ENCODE results near the gene MAST4. TPM values are rescaled to one million over a fixed set of nuclear protein-coding genes. Genes with fewer than 3 reads are reported as not detected.

MAST4 gene
- total and polyA plus RNA-seq, 2 of the 4 experiments (the other 2 are of a cell fraction): 4.8 to 6.8 TPM

DNA sequence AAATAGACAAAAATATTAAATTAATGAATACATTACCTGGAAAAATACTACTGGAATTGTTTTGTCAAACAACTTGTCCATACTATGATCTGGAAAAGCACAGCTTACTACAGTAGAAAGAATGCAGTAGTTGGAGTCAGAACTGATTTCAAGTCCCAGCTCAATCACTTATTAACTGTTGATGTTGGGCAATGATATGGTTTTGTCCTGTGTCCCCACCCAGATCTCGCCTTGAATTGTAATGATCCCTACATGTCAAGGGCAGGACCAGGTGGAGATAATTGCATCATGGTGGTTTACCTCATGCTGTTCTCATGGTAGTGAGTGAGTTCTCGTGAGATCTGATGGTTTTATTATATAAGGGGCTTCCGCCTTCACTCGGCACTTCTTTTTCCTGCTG lies 352.9 kb downstream of the MAST4 start:
- Histone ChIP-seq H2BK120ac (ENCODE audit: low read depth, low read length) (no peak overlapping the region), H3K4me3 (ENCODE audit: insufficient read depth, low read depth, low read length) (no peak overlapping the region), H4K91ac (ENCODE audit: insufficient read depth, low read depth, low read length) (no peak overlapping the region), H4K8ac (ENCODE audit: low read depth in 2 of 2, low read length in 2 of 2) (no peak overlapping the region), H3K9me1 (ENCODE audit: insufficient read depth, low read length) (no peaks in the 10 kb centered on the region), H2BK15ac (ENCODE audit: low read depth, low read length) (no peak overlapping the region), H3K4me1 (ENCODE audit: control insufficient read depth, insufficient read depth, low read length) (no peaks in the 10 kb centered on the region), H2BK20ac (ENCODE audit: low read depth, low read length) (no peak overlapping the region), H3K18ac (ENCODE audit: low read depth, low read length) (no peak overlapping the region), H3K36me3 (ENCODE audit: control insufficient read depth, insufficient read depth, low read length) (no peaks in the 10 kb centered on the region), H3K9me3 (ENCODE audit: control insufficient read depth, insufficient read depth, low read length) (no peaks in the 10 kb centered on the region), H3K79me1 (ENCODE audit: low read depth in 1 of 2, low read length in 2 of 2) (no peaks in the 10 kb centered on the region), H3K9ac (ENCODE audit: low read depth, low read length) (no peak overlapping the region), H3K4ac (ENCODE audit: low read depth, low read length) (no peak overlapping the region), H4K20me1 (ENCODE audit: insufficient read depth, low read length) (no peaks in the 10 kb centered on the region), H2AFZ (replicated peaks; ENCODE audit: low read length, poor library complexity) (no peak overlapping the region), H3K23ac (ENCODE audit: low read depth, low read length) (no peak overlapping the region), H2AK9ac (replicated peaks; ENCODE audit: low read depth, low read length, poor library complexity) (no peak overlapping the region), H3K56ac (ENCODE audit: extremely low read depth, insufficient read depth, low read length) (no peak overlapping the region), H3K14ac (replicated peaks; ENCODE audit: low read depth, low read length) (no peak overlapping the region), H2BK5ac (ENCODE audit: low read depth, low read length, poor library complexity, severe bottlenecking) (no peak overlapping the region), H2AK5ac (ENCODE audit: low read depth, low read length) (no peak overlapping the region), H3K27me3 (ENCODE audit: control insufficient read depth, insufficient read depth, low read length) (no peaks in the 10 kb centered on the region), H3K4me2 (ENCODE audit: low read depth, low read length) (no peak overlapping the region), H4K5ac (ENCODE audit: low read depth, low read length) (no peak overlapping the region), H3K27ac (ENCODE audit: insufficient read depth, low read length) (no peak overlapping the region)
- BruUV-seq (replicated peaks): no TSS peak
- ATAC-seq (ENCODE audit: low read depth): no peak
- ChIA-PET CTCF (interaction anchor here (0.6 kb wide), 1 partner anchor 342 kb away, joined by 6 read pairs; no protein-coding TSS in a partner anchor), POLR2A (ENCODE audit: unreplicated experiment) (no interaction called here)
- no CpG with 5 or more reads among the region's 4 CpGs for WGBS, 2 experiments (ENCODE audit: extremely low coverage in 2 of 2, insufficient read length in 1 of 2)
- intact Hi-C loops (cut with micrococcal nuclease): no loop called here
- no peak for DNase-seq
- dilution Hi-C loops (cut with HindIII; ENCODE audit: low sequenced_read_pairs, unreplicated experiment): no loop called here
- TF ChIP-seq, protein P1, sequence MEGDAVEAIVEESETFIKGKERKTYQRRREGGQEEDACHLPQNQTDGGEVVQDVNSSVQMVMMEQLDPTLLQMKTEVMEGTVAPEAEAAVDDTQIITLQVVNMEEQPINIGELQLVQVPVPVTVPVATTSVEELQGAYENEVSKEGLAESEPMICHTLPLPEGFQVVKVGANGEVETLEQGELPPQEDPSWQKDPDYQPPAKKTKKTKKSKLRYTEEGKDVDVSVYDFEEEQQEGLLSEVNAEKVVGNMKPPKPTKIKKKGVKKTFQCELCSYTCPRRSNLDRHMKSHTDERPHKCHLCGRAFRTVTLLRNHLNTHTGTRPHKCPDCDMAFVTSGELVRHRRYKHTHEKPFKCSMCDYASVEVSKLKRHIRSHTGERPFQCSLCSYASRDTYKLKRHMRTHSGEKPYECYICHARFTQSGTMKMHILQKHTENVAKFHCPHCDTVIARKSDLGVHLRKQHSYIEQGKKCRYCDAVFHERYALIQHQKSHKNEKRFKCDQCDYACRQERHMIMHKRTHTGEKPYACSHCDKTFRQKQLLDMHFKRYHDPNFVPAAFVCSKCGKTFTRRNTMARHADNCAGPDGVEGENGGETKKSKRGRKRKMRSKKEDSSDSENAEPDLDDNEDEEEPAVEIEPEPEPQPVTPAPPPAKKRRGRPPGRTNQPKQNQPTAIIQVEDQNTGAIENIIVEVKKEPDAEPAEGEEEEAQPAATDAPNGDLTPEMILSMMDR (conservative IDR thresholded peaks at IDR 0.05; ENCODE audit: low read depth, low read length): no peak
- TF ChIP-seq, protein P2, sequence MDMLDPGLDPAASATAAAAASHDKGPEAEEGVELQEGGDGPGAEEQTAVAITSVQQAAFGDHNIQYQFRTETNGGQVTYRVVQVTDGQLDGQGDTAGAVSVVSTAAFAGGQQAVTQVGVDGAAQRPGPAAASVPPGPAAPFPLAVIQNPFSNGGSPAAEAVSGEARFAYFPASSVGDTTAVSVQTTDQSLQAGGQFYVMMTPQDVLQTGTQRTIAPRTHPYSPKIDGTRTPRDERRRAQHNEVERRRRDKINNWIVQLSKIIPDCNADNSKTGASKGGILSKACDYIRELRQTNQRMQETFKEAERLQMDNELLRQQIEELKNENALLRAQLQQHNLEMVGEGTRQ (IDR thresholded peaks at IDR 0.05; ENCODE audit: low read depth, low read length): no peak
- TF ChIP-seq SMC3 (IDR thresholded peaks at IDR 0.05; ENCODE audit: low read depth, low read length): no peak
- no peak for TF ChIP-seq RAD21 (IDR thresholded peaks at IDR 0.05; ENCODE audit: low read length)
- TF ChIP-seq NFE2L2 (IDR thresholded peaks at IDR 0.05; ENCODE audit: low read depth, low read length): no peak
- TF ChIP-seq CHD1 (IDR thresholded peaks at IDR 0.05; ENCODE audit: low read depth, low read length): no peak
- TF ChIP-seq FOS (IDR thresholded peaks at IDR 0.05; ENCODE audit: low read depth, low read length): no peak
- no peak for TF ChIP-seq MXI1 (IDR thresholded peaks at IDR 0.05; ENCODE audit: borderline replicate concordance, low read depth, low read length)
- no peak for TF ChIP-seq BHLHE40 (IDR thresholded peaks at IDR 0.05; ENCODE audit: low read depth, low read length)
- no peak for TF ChIP-seq RCOR1 (IDR thresholded peaks at IDR 0.05; ENCODE audit: insufficient replicate concordance, low read length)
- TF ChIP-seq MAZ (IDR thresholded peaks at IDR 0.05; ENCODE audit: borderline replicate concordance, low read depth, low read length): no peak
- no peak for TF ChIP-seq POLR2A (IDR thresholded peaks at IDR 0.05; ENCODE audit: low read depth, low read length)
- no peak for TF ChIP-seq MAFK (IDR thresholded peaks at IDR 0.05; ENCODE audit: low read depth, low read length)
- in situ Hi-C loops (cut with MboI; ENCODE audit: low sequenced_read_pairs): no loop called here

Measured in IMR-90 (cell line).